ENCODE results near the gene DLX5.

DLX5 gene

GRCh38 chr7:97005183-97006054 is 19.2 kb downstream of the DLX5 start, which contains the start of gene DLX6:
Gene DLX6, plus strand, starts transcription at chr7:97005553. Its CDS starts 425 bp downstream, at chr7:97005978.
- H3K4me3 ChIP-seq (ENCODE audit: low read length) = peak within 1 kb of the TSS; percentile 61
- no peak for TF ChIP-seq ZNF274 (IDR thresholded peaks at IDR 0.05; ENCODE audit: low read depth, low read length)

DNA sequence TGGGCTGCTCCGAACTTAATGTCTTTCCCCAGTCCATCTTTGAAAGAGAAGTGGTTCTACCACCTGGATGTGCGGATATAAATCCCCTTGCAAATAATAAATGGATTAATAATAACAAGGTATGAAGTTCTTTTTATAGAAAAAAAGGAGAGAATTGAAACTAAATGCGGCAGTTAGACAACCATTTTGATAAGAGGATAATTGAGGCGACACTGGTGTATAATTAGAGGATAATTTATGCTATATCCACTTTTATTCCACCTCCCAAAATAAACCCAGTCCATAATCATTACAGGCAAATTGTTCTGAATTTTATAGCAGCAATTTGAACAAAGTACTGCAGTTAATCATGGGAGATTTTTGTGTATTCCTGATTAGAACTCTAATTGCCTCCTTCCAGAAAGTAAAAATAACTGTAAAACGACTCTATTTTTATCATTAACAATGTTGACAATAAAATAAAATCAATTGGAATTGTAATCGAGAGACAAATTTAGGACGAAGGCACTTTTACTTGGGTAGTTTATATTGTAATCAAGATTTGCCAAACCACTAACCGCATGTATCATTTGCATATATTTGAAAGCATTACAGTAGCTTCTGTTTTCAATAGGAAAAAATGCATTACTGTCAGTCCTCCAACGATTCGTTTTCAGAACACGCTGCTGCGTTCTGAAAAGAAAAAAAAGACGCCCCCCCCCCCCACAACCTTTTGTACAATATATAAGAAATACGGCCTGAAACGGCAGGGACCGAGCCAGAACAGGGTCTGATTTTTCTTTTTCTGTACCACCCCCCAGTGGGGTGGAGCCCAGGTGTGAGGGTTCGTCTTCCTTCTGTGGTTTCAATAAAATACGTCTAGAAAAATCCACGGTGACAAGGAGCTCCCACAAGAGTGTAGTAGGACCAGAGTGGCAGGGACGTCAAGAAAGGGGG is 20.1 kb downstream of the DLX5 start:
- TF ChIP-seq ZNF274 (IDR thresholded peaks at IDR 0.05; ENCODE audit: low read depth, low read length) = no peak
- H3K4me3 ChIP-seq (ENCODE audit: low read length) = no peak overlapping the region; the same call in 1 of the 2 replicates

GRCh38 chr7:97003262-97004246 is 21.1 kb downstream of the DLX5 start:
- no peak for TF ChIP-seq ZNF274 (IDR thresholded peaks at IDR 0.05; ENCODE audit: low read depth, low read length)
- H3K4me3 ChIP-seq (ENCODE audit: low read length) = no peak overlapping the region

DNA sequence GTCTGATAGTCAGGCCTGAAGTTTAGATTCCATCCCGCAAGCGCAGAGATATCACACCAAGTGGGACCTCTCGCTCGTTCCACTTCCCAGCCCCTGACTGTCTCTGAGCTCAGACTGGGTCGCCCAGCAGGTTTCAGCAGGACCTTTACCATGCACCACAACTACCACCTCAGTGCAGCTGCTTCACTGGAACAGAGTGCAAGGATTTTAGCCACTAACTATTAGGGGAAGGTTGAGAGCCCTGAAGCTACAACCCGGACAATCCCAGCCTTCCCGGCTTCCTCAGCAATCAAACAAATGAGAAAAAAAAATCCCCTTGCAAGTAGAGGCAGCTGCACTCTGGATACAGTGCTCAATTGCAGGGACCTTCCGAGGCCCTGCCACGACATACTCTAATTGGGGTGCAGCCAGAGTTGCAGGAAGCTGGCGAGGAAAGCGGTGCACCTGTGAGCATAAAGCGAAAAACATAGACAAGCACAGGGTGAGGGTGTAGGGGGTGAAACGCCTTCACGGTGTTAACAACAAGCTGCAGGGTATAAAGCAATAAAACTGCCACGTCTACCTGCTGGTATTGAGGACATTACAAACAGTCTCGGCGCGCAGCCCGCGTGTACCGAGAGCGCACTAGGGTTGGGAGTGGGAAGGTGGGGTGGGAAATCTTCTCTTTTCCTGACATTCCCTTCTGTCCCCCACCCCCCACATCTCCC is 21.9 kb downstream of the DLX5 start:
- TF ChIP-seq ZNF274 (IDR thresholded peaks at IDR 0.05; ENCODE audit: low read depth, low read length) = no peak
- no peak overlapping the region for H3K4me3 ChIP-seq (ENCODE audit: low read length)

DNA sequence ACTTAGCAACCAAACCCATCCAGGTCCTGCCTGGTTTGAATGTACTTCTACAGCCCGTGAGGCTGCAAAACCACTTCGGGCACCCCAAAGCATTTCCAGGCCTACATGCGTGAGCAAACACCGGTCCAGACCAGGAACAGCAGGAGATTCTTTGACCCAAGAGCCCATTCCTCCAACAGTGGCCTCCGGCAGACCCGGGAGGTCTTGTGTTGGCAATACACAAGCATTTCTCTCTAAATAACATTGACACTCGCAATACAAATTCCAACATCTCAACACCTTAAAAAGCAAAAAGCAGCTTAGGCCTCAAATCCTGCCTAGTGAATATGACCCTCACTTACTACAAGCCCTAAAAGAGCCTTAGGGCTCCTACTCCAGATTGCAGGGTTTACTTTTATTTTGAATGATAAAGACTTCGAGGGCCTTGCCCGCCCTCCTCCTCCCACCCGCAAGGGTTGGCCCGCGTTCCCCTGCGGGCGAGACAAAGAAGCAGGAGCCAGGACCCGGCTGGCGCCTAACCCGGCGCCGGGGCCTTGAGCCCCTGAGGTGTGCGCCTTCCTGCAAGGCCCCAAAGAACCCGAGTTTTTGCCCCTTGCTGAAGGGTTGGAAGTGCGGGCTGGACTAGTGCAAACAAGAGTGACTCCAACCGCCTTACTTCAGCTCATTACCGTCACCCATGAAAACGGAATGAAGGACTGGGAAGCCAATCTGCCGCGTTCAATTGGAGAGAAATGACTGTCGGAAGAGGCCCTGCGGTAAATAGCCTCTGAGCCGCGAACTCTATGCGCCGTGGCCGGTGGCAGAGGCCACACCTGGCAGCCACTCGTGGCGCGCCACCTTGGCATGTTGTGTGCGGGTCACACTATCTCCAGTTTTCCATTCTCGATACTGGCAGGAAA is 22.7 kb downstream of the DLX5 start:
- H3K4me3 ChIP-seq (ENCODE audit: low read length) = no peak overlapping the region
- TF ChIP-seq ZNF274 (IDR thresholded peaks at IDR 0.05; ENCODE audit: low read depth, low read length) = no peak

GRCh38 chr7:97001221-97001620 is 23.4 kb downstream of the DLX5 start:
- TF ChIP-seq ZNF274 (IDR thresholded peaks at IDR 0.05; ENCODE audit: low read depth, low read length) = no peak
- no peak overlapping the region for H3K4me3 ChIP-seq (ENCODE audit: low read length)

DNA sequence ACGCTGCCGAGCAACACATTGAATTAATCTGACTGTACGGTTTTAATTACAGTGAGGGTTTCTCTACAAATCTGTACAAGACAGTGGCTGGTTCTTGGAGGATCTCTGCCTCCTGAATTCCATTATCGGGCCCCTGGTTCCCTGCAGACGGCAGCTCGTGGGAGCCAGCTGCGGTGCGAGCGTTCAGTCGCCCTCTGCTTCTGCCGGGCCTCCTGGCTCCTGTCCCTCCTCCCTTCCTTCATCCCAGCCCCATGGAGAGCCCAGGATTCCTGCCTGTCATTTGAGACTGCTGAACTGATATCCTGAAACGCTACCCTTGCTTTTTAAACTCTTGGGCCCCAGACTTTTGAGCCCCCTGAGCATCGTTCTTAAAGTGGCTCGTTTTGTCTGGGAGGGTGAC is 25.9 kb downstream of the DLX5 start:
- no peak for TF ChIP-seq ZNF274 (IDR thresholded peaks at IDR 0.05; ENCODE audit: low read depth, low read length)
- no peak overlapping the region for H3K4me3 ChIP-seq (ENCODE audit: low read length)

DNA sequence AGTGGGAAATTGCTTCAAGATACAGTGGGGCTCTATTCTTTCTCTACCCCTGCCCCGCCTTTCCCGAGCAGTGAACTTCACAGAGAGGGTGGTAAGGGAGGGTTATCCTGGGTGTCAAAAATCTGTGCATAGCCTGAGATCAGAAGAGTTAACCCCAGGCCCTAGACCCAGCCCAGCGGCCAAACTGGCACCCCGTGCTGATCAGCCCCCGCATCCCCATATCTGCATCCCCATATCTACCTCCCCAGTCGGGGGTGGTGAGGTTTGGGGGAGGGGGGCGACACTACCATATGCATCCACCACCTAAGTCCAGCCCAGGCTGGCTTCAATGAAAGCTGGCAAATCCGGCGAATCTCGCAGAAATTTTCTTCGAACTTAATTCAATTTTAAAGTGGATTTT is 26.3 kb downstream of the DLX5 start:
- no peak overlapping the region for H3K4me3 ChIP-seq (ENCODE audit: low read length)
- no peak for TF ChIP-seq ZNF274 (IDR thresholded peaks at IDR 0.05; ENCODE audit: low read depth, low read length)

GRCh38 chr7:96997512-96998032 is 27.1 kb downstream of the DLX5 start:
- H3K4me3 ChIP-seq (ENCODE audit: low read length) = no peak overlapping the region
- TF ChIP-seq ZNF274 (IDR thresholded peaks at IDR 0.05; ENCODE audit: low read depth, low read length) = no peak

DNA sequence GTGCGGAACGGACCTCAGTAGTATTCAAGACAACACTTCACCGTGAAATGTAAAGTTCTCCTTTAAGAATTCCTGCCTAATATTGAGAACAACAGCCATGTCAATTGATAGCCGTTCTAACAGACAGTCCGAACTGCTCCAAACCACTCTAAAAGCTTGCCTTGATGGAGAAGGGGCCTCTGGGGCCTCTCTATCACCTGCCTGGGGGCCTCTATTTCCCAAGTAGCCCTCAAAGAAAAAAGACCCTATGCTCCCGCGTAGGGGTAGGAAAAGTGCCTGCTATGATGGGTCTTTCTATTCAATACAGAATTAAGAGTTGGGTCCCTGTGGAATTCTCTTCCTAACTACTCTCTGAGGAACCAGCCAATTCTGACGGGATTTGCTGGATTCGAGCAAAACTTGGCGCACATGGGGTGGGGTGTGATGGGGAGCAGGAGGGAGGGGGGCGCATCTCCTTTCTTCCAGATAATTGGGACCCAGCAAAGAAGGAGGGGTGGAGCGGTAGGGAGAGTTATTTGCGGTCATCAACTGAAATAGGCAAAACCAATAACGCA is 27.6 kb downstream of the DLX5 start:
- no peak overlapping the region for H3K4me3 ChIP-seq (ENCODE audit: low read length)
- TF ChIP-seq ZNF274 (IDR thresholded peaks at IDR 0.05; ENCODE audit: low read depth, low read length) = no peak

DNA sequence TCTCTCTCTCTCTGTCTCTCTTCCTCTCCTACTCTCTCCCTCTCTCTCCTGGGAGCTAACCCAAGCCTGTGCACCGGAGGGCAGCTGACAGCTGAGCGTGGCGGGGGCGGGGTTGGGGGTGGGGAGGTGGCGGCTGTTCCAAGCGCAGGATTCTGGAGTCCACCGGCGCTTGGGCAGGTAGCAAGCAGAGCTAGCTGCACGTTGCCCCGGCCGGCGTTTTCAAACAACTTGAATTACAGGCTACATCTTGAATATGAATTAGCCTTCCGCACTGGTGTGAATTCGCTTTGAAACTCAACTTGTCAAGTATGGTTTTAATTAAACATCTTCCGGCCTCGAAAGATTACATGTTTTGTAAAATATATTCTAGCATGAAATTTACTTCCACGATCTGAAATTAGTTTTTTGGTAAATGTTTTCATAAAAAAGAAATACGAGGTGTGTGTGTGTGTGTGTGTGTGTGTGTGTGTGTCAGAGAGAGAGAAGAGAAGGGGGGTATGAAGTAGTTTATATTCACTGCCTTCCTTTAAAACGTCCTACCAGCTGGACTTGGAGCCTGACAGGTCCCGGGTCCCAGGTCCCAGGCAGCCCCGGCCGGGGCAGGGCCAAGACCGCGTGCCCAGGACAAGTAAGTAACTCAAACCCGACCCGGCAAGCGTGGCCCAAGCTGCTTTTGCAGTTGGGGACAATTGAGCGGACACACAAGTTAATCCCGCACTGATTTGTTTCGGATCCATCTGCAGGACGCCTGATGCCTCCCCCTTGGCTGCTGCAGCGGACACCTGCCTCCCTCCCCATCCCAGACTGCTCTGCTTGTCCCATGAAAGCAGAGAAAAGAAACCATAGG is 28.3 kb downstream of the DLX5 start:
- no peak overlapping the region for H3K4me3 ChIP-seq (ENCODE audit: low read length)
- no peak for TF ChIP-seq ZNF274 (IDR thresholded peaks at IDR 0.05; ENCODE audit: low read depth, low read length)
